Spleen (tissue), 7 donors: ENCODE results near the gene MOGAT1.

ENCODE experiments used
- CTCF ChIP-seq, 11 experiments: fragments of 200-600 bp in 7 of 11; fragments of 450-650 bp in 4 of 11; sonication (generic) in 4 of 11; IDR thresholded peaks in 8 of 11; conservative IDR thresholded peaks in 3 of 11; 1 replicate in 7 of 11; 2 replicates in 4 of 11; pipeline versions ENCODE4 v1.4.0 to v1.8.0; 2016 to 2021; ENCODE audit warnings: antibody characterized with exemption in 11 of 11, inconsistent platforms in 4 of 11, mild to moderate bottlenecking in 1 of 11
- POLR2AphosphoS5 ChIP-seq, 3 donors: sonication (generic); formaldehyde crosslinking; IDR thresholded peaks; one replicate each; pipeline ENCODE4 v1.5.1; 2017; ENCODE audit warnings: antibody characterized with exemption in 3 of 3
- donor health status: DM: no; HTN: no; CAD: no; lungs with moderate emphysema.
- donor health status: DM: no; HTN: no; CAD: no.
- donor health status: DM: no; HTN: no; CAD: no.

DNA sequence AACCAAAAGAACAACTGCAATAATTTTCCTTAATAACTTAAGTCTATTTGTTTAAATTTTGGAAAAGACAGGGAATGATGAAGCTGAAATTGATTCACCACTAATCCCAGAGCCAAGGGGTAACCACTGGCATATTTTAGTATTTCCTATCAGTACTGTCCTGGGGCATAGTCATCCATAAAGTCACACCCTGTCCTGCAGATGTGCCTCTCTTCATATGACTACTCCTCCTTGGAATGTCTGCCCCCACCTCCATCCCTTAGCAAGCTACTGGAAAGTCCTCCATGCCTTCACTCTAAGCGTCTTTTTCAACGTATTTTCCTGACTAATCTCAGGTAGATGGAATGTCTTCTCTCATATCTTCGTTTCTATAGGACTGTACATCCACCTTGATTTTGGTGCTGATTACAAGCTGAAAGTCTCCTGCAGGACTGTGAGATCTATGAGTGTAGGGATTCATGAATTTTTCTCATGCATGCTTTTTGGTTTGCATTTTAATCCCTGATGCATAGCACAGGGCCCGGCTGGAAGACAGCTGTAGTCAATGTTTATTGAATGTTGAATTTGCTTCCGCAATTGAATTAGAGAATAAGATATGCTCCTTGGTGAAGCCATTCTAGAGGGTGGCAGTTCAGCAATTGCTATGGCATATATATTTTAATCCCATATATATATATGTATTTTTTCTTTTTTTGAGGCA lies 85.6 kb downstream of the MOGAT1 start:
- TF ChIP-seq CTCF (IDR thresholded peaks at IDR 0.05 in 8 of 11, conservative IDR thresholded peaks at IDR 0.05 in 3 of 11) (no peak), POLR2AphosphoS5 (IDR thresholded peaks at IDR 0.05) (no peak)
